Activated CD8-positive, alpha-beta memory T cell treated with anti-CD3 and anti-CD28 coated beads for 48 hours (primary cell): Measurements from ENCODE around the gene WWC2.
"Not testable (repeated sequence)": the region's sequence is repeated elsewhere in the genome, so short reads cannot be mapped to it uniquely, and the experiment has no call there.

ENCODE experiments used
- DNase-seq, 3 experiments: peaks; one replicate each; pipeline ENCODE4 v3.0.0-alpha.2; 2020; ENCODE audit warnings: low read depth in 2 of 3, low spot score in 2 of 3

The WWC2 gene

GRCh38 chr4:183100298-183100599 lies 1.2 kb downstream of the WWC2 start:
- no peak for DNase-seq

GRCh38 chr4:183100827-183101226 lies 1.8 kb downstream of the WWC2 start:
- DNase-seq, result no peak

- DNase-seq, result no peak
Measured at GRCh38 chr4:183101956-183102480, 3.0 kb downstream of the WWC2 start.

GRCh38 chr4:183105092-183105491 lies 6.0 kb downstream of the WWC2 start:
- no peak for DNase-seq

- no peak for DNase-seq
Measured at GRCh38 chr4:183106839-183107238, 7.8 kb downstream of the WWC2 start.

- no peak for DNase-seq
Measured at GRCh38 chr4:183107891-183108459, 8.9 kb downstream of the WWC2 start.

GRCh38 chr4:183110244-183110643 lies 11.2 kb downstream of the WWC2 start:
- DNase-seq, result no peak

GRCh38 chr4:183111452-183111885 lies 12.4 kb downstream of the WWC2 start:
- DNase-seq, result no peak

- DNase-seq, result no peak
Measured at GRCh38 chr4:183118141-183118540, 19.1 kb downstream of the WWC2 start.

GRCh38 chr4:183118585-183118984 lies 19.5 kb downstream of the WWC2 start:
- no peak for DNase-seq

GRCh38 chr4:183121660-183122059 lies 22.6 kb downstream of the WWC2 start:
- not testable (repeated sequence) for DNase-seq

- DNase-seq, result no peak
Measured at GRCh38 chr4:183124228-183124627, 25.2 kb downstream of the WWC2 start.

GRCh38 chr4:183124865-183125264 lies 25.8 kb downstream of the WWC2 start:
- DNase-seq, result no peak

GRCh38 chr4:183129125-183129524 lies 30.1 kb downstream of the WWC2 start:
- no peak for DNase-seq

GRCh38 chr4:183129675-183130074 lies 30.6 kb downstream of the WWC2 start:
- DNase-seq, result no peak

- DNase-seq, result no peak
Measured at GRCh38 chr4:183130328-183131155, 31.5 kb downstream of the WWC2 start.

GRCh38 chr4:183132081-183132480 lies 33.0 kb downstream of the WWC2 start:
- DNase-seq, result no peak

GRCh38 chr4:183132865-183133264 lies 33.8 kb downstream of the WWC2 start:
- no peak for DNase-seq

GRCh38 chr4:183136855-183137254 lies 37.8 kb downstream of the WWC2 start:
- no peak for DNase-seq

- DNase-seq, result no peak
Measured at GRCh38 chr4:183139058-183139750, 40.1 kb downstream of the WWC2 start.

GRCh38 chr4:183139972-183140570 lies 41.0 kb downstream of the WWC2 start:
- no peak for DNase-seq

- no peak for DNase-seq
Measured at GRCh38 chr4:183140911-183141320, 41.9 kb downstream of the WWC2 start.
